OCI-LY3 (cell line): ENCODE results near the gene FYN.

Experiments
- H2AFZ ChIP-seq: fragments of 200-600, 300-600 bp; shearing (Covaris generic); 2 replicates; pipeline ENCODE4 v1.6.0; 2014; ENCODE audit warnings: antibody characterized with exemption, low read depth, low read length
- H3K27ac ChIP-seq: fragments of 200-600, 300-600 bp; sonication (generic); 2 replicates; pipeline ENCODE4 v1.5.1; 2014; ENCODE audit warnings: mild to moderate bottlenecking, low read length, moderate library complexity, mixed read lengths
- H3K27me3 ChIP-seq: fragments of 200-600, 300-600 bp; sonication (generic); 2 replicates; pipeline ENCODE4 v1.6.1; 2014; ENCODE audit warnings: low read depth, low read length, mixed read lengths
- H3K36me3 ChIP-seq: fragments of 200-600, 300-600 bp; sonication (generic); replicated peaks from 2 replicates; pipeline ENCODE3; 2014; ENCODE audit warnings: low read depth, low read length, mixed read lengths
- H3K4me1 ChIP-seq: fragments of 300-600, 200-600 bp; sonication (generic); 2 replicates; pipeline ENCODE4 v1.6.1; 2014; ENCODE audit warnings: low read length, mixed read lengths
- H3K4me2 ChIP-seq: fragments of 200-600, 300-600 bp; sonication (generic); 2 replicates; pipeline ENCODE4 v1.6.1; 2014; ENCODE audit warnings: low read length, mixed read lengths
- H3K4me3 ChIP-seq: fragments of 300-600, 200-600 bp; sonication (generic); 2 replicates; pipeline ENCODE4 v1.5.1; 2014; ENCODE audit warnings: antibody characterized with exemption, mild to moderate bottlenecking, low read length, moderate library complexity
- H3K79me2 ChIP-seq: fragments of 300-600, 200-600 bp; shearing (Covaris generic); 2 replicates; pipeline ENCODE4 v1.6.1; 2014; ENCODE audit warnings: mild to moderate bottlenecking, low read length, mixed read lengths
- H3K9ac ChIP-seq: fragments of 300-600, 200-600 bp; shearing (Covaris generic); 2 replicates; pipeline ENCODE4 v1.6.0; 2014; ENCODE audit warnings: mild to moderate bottlenecking, low read length, moderate library complexity
- H3K9me3 ChIP-seq: fragments of 200-600, 300-600 bp; shearing (Covaris generic); 2 replicates; pipeline ENCODE4 v1.6.1; 2014; ENCODE audit warnings: low read length, mixed read lengths; ENCODE audit not compliant: insufficient read depth
- H4K20me1 ChIP-seq: fragments of 200-600, 300-600 bp; sonication (generic); 2 replicates; pipeline ENCODE4 v1.6.1; 2016; ENCODE audit warnings: low read length, mixed read lengths; ENCODE audit not compliant: insufficient read depth
- CTCF ChIP-seq: fragments of 200-600, 300-600 bp; sonication (generic); IDR thresholded peaks from 2 replicates; pipeline ENCODE4 v1.5.1; 2014; ENCODE audit warnings: antibody characterized with exemption, low read length, low read depth
- EZH2phosphoT487 ChIP-seq: fragments of 200-600 bp; shearing (Covaris generic); IDR thresholded peaks from 2 replicates; pipeline ENCODE4 v1.6.1; 2018; ENCODE audit warnings: antibody characterized with exemption, mixed run types, low read depth

FYN gene

GRCh38 chr6:111784433-111784832, 88.8 kb downstream of the FYN start:
- Histone ChIP-seq H3K79me2 (no peaks in the 10 kb centered on the region), H3K9ac (no peak overlapping the region), H4K20me1 (no peaks in the 10 kb centered on the region), H3K4me1 (no peaks in the 10 kb centered on the region), H3K36me3 (no peaks in the 10 kb centered on the region), H3K27ac (no peak overlapping the region), H3K9me3 (no peaks in the 10 kb centered on the region), H2AFZ (no peak overlapping the region), H3K27me3 (no peaks in the 10 kb centered on the region), H3K4me2 (no peak overlapping the region), H3K4me3 (no peak overlapping the region)
- TF ChIP-seq EZH2phosphoT487 (no peak), CTCF (no peak)

GRCh38 chr6:111782887-111783466, 90.3 kb downstream of the FYN start:
- no peaks in the 10 kb centered on the region for H3K4me1 ChIP-seq
- no peak overlapping the region for H3K27ac ChIP-seq
- no peak overlapping the region for H3K9ac ChIP-seq
- no peak overlapping the region for H3K4me2 ChIP-seq
- H3K9me3 ChIP-seq: no peaks in the 10 kb centered on the region
- no peaks in the 10 kb centered on the region for H3K79me2 ChIP-seq
- H3K4me3 ChIP-seq: no peak overlapping the region
- no peaks in the 10 kb centered on the region for H3K36me3 ChIP-seq
- H2AFZ ChIP-seq: no peak overlapping the region
- TF ChIP-seq EZH2phosphoT487 (no peak), CTCF (no peak)
- H4K20me1 ChIP-seq: no peaks in the 10 kb centered on the region
- H3K27me3 ChIP-seq: no peaks in the 10 kb centered on the region

GRCh38 chr6:111782192-111782809, 91.0 kb downstream of the FYN start:
- Histone ChIP-seq H3K27me3 (no peaks in the 10 kb centered on the region), H4K20me1 (no peaks in the 10 kb centered on the region), H3K27ac (no peak overlapping the region), H3K36me3 (no peaks in the 10 kb centered on the region), H3K4me2 (no peak overlapping the region), H3K9me3 (no peaks in the 10 kb centered on the region), H3K4me3 (no peak overlapping the region), H2AFZ (no peak overlapping the region), H3K4me1 (no peaks in the 10 kb centered on the region), H3K9ac (no peak overlapping the region), H3K79me2 (no peaks in the 10 kb centered on the region)
- TF ChIP-seq EZH2phosphoT487 (no peak), CTCF (no peak)

- Histone ChIP-seq H3K27ac (no peak overlapping the region), H3K36me3 (no peaks in the 10 kb centered on the region), H3K4me3 (no peak overlapping the region), H3K4me1 (no peaks in the 10 kb centered on the region), H3K79me2 (no peaks in the 10 kb centered on the region), H2AFZ (no peak overlapping the region), H4K20me1 (no peaks in the 10 kb centered on the region), H3K27me3 (no peaks in the 10 kb centered on the region), H3K9me3 (no peaks in the 10 kb centered on the region), H3K4me2 (no peak overlapping the region), H3K9ac (no peak overlapping the region)
- TF ChIP-seq EZH2phosphoT487: no peak
- TF ChIP-seq CTCF: no peak
Measured at GRCh38 chr6:111781041-111781708, 92.1 kb downstream of the FYN start.
